Effector CD4-positive, alpha-beta T cell (primary cell): ENCODE measurements around the gene MRPL41.
"Not testable (repeated sequence)": the region's sequence is repeated elsewhere in the genome, so short reads cannot be mapped to it uniquely, and the experiment has no call there.

Experiments
- DNase-seq: peaks from one replicate; pipeline ENCODE4 v3.0.0-alpha.2; 2020

Gene MRPL41

DNA sequence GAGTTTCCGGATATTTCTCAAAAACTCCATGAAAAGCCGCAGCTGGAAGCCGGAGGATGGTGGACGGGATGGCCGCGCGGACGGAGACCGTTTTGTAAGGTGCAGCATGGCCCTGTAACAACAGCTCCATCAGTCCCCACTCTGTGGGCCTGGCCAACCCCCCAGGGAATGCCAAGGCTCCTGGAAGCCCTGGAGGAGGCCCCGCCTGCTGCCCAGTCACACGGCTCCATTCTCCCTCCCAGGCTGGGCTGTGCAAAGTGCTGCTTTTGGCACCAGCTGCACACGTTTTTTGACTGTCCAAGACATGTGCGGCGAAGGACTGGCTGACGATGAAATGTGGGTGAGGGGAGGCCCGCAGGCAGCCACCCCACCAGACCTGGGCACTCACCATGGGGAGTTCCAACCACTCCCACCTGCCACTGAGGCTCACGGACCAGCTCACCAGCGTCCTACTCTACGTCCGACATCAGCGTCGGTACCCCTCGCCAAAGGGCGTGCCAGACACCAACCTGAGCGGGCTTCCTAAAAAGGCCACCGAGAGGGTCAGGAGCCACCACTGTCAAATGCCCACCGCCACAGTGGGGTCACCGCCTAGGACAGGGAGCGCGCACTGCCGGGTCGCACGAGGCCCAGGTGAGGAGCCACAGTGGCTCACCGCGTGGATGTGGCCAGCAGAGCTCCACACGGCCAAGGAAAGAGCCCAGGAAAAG is 28.8 kb upstream of the MRPL41 start:
- DNase-seq = no peak

DNA sequence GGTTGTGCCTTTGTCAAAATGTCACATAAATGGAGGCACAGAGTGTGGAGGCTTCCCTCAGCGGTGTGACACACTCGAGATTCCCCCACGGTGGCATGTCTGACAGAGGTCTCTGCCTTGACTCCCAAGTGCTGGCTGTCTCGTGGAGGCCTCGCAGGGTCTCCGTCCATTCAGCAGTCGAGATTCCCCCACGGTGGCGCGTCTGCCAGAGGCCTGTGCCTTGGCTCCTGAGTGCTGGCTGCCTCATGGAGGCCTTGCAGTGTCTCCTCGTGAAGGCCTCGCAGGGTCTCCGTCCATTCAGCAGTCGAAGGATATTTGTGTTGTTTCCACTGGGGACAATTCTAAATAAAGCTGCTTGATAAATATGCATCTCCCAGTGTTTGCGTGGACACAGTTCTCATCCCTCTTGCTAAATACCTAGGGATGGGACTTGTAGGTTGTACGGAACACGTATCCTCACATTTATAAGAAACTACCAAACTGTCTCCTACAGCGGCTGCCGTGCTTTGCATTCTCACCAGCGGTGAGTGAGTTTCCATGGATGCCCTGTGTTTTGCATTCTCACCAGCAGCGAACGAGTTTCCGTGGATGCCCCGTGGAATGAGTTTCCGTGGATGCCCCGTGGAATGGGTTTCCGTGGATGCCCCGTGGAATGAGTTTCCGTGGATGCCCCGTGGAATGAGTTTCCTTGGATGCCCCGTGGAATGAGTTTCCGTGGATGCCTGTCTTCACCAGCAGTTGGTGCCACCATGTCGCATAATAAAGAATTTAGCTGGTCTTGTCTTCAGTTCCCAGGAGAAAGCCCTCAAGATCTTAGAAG is 27.3 kb upstream of the MRPL41 start:
- DNase-seq = no peak

DNA sequence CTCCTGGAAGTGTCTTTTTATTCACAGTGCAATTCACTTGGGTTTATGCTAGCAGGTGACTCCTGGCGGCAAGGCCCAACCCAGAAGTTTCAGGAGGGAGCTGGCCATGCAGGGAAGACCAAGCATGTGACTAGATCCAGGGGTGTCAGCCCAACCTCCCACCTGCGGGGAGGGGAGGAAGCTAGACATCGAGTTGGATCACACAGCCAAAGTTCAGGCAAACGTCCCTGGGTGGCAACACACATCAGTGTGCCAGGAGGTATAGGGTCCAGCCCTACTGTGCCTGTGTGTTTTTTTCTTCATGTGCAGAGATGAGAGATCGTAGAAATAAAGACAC is 26.7 kb upstream of the MRPL41 start:
- DNase-seq = no peak

GRCh38 chr9:137530331-137530730 is 21.3 kb upstream of the MRPL41 start:
- DNase-seq = no peak

GRCh38 chr9:137531099-137531765 is 20.4 kb upstream of the MRPL41 start:
- no peak for DNase-seq

DNA sequence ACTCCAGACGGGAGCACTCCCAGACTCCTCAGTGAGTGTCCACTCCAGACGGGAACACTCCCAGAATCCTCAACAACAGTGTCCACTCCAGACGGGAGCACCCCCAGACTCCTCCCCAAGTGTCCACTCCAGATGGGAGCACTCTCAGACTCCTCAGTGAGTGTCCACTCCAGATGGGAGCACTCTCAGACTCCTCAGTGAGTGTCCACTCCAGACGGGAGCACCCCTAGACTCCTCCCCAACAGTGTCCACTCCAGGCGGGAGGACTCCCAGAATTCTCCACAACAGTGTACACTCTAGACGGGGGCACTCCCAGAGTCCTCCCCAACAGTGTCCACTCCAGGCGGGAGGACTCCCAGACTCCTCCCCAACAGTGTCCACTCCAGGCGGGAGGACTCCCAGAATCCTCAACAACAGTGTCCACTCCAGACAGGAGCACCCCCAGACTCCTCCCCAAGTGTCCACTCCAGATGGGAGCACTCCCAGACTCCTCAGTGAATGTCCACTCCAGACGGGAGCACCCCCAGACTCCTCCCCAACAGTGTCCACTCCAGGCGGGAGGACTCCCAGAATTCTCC is 18.7 kb upstream of the MRPL41 start:
- DNase-seq = not testable (repeated sequence)

DNA sequence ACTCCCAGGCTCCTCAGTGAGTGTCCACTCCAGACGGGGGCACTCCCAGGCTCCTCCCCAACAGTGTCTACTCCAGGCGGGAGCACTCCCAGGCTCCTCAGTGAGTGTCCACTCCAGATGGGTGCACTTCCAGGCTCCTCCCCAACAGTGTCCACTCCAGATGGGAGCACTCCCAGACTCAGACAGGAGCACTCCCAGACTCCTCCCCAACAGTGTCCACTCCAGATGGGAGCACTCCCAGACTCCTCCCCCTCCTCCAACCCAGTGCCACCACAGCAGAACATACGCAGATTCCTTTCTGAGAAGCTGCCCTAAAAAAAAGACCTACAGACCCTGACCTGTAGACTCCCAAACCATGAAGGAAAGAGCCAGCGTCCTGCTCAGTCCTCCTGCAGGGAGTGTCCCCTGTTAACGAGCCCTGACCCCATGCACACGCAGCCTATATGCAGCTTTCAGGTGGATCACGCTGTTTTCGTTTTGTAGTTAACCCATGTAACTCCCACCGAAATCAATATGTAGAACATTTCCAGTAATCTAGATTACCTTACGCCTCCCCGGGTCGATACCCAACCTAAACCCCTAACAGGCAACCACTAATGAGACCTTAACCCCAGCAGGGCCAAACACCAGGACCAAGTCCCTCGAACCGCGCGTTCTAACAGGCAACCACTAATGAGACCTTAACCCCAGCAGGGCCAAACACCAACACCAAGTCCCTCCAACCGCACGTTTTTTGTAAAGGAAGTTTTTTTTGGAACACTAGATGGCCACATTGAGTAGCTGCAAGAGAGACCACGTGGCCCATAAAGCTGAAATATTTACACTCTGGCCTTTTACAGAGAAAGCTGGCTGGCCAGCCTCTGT is 17.2 kb upstream of the MRPL41 start:
- no peak for DNase-seq

DNA sequence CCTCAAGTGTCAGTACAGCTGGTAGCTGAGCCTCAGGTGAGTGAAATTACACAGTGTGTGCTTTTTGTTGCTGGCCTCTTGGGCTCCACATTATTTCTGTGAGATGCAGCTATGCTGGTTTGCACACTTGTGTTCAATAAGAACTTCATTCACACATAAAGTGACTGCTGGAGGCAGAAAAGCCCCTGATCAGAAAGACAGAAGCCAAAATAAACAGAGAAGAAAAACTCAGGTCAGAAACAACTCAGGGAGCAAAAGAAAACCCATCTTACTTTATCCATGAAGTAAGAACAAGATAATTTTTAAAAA is 16.6 kb upstream of the MRPL41 start:
- DNase-seq = no peak

DNA sequence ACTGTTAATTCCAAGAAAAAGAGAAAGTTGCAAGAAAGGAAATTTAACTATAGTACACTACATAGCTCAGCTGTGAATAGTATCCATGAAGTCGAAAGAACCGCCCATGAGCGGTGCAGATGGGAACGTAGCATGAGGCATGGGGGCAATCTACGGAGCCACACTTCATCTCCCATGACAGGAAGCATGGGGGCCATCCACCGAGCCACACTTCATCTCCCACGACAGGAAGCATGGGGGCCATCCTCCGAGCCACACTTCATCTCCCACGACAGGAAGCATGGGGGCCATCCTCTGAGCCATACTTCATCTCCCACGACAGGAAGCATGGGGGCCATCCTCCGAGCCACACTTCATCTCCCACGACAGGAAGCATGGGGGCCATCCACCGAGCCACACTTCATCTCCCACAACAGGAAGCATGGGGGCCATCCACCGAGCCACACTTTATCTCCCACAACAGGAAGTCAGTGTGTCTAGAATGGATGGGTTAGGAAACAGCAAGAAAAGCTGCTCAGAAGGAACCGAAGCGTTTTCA is 15.0 kb upstream of the MRPL41 start:
- not testable (repeated sequence) for DNase-seq

DNA sequence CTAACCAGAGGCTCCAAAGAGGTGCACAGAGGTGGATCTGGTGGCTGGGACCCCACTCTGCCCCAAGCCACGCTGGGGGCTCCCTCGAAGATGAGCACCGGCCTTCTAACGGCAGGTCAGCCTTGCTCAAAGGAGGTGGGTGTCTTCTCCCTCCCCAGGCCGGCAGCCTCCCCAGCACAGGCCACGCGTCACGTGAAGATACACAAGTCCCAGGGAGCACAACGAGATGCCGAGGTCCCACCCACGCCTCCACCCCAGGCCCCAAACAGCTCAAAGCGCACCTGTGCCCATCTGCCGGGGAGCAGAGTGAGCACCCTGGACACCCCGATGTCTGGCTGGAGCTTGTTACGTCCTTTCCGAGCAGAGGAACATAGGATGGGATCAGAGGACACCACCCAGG is 13.6 kb upstream of the MRPL41 start:
- no peak for DNase-seq

DNA sequence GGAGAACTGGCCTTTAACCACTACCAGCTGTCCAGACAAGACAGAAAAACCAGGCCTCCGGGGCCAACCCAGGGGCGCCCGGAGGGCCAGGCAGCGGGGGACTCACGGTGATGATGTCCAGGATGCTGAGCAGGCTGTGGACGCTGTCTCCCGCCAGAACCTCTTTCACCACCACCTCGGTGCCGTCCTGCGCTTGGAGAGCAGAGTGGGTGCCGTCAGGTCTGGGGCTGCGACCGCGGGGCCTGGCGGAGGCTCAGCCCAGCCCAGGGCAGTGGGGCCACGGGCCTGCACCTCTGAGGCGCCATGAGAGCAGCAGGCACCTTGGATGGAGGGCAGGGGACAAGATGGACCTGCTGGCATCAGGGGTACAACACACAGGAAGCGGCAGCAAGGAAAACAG is 11.1 kb upstream of the MRPL41 start:
- DNase-seq = no peak

DNA sequence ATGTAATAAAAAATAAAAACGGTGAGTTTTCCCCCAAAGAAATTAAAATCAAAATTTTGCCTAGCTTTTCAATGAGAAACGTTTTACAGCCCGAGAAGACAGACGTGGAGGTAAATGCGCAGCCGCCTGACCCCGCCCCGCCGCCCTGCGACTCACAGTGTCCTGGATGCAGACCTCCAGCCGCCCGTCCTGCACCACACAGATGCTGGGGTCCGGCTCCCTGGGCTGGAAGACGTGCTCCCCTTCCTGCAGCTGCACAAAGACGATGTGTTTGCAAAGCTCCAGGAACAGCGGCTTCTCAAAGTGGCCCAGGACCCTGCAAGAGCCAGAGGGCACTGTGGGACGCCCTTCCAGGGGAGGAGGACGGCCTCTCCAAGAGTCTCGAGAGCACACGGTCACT is 9.2 kb upstream of the MRPL41 start:
- DNase-seq = no peak

- no peak for DNase-seq
Observed at GRCh38 chr9:137543237-137543963, 8.3 kb upstream of the MRPL41 start.

DNA sequence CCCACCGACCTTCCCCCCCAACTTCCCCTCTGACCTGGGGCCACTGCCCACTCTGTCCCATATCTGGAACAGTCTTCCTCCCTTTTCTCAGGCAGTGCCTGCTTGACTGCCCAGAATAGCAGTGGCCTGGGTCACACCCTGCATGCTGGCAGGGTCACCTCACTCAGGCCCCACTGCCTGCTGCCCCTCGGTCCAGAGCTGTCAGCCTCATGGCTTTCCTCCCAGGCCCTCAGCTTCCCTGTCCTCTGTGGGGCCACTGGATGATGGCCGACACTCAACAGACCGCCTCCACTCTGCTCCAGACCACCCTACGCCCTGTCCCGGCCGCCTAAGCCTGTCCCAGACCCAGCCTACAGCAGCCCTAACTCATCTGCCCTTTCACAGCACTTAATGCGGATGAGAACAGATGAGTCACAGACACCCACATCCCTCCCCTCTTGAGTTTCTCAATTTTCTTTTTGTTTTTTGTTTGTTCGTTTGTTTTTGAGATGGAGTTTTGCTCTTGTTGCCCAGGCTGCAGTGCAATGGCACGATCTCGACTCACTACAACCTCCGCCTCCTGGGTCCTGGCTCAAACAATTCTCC is 7.4 kb upstream of the MRPL41 start:
- DNase-seq = no peak

DNA sequence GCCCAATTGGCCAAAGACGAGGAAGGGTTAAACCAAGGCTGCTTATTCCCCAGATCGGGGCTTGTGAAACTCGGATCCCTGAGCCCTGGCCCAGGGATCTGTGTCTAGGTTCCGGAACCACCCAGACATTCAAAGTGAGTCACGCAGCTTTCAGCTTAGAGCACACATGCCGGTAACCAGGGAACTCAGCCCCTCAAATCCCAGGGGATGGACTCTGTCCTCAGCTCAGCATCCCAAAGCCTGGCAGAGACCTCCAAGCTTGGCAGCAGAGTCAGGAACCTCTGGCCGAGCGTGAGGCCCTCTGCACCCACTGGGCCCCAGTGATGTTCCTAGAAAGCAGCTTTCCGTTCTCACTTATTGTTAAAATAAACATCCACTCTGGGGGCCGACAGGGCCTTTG is 6.6 kb upstream of the MRPL41 start:
- no peak for DNase-seq

- no peak for DNase-seq
Observed at GRCh38 chr9:137547687-137548543, 3.8 kb upstream of the MRPL41 start.

GRCh38 chr9:137550231-137550621 is 1.5 kb upstream of the MRPL41 start, which contains the start of gene PNPLA7:
Gene PNPLA7, minus strand, starts transcription at chr9:137550402. Its CDS starts 205 bp downstream, at chr9:137550197.
- DNase-seq = peak; percentile 41

DNA sequence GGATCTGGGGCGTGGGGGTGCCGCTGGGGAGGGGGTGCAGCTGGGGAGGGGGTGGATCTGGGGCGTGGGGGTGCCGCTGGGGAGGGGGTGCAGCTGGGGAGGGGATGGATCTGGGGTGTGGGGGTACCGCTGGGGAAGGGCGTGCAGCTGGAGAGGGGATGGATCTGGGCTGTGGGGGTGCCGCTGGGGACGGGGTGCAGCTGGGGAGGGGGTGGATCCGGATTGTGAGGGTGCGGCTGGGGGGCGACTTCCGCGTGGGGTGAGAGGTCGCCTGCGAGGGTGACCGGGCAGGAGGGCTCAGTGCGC is 768 bp upstream of the MRPL41 start:
- DNase-seq = not testable (repeated sequence)

GRCh38 chr9:137552022-137552768 is 516 bp downstream of the MRPL41 start:
- no peak for DNase-seq

GRCh38 chr9:137553654-137554053 is 2.0 kb downstream of the MRPL41 start:
- DNase-seq = not testable (repeated sequence)
